Measurements from ENCODE around the gene HCAR1.
"Not testable (repeated sequence)": the region's sequence is repeated elsewhere in the genome, so short reads cannot be mapped to it uniquely, and the experiment has no call there.

The HCAR1 gene

GRCh38 chr12:122721057-122721545, 9.5 kb downstream of the HCAR1 start:
- DNase-seq (ENCODE audit: low read depth in 2 of 2): no peak

DNA sequence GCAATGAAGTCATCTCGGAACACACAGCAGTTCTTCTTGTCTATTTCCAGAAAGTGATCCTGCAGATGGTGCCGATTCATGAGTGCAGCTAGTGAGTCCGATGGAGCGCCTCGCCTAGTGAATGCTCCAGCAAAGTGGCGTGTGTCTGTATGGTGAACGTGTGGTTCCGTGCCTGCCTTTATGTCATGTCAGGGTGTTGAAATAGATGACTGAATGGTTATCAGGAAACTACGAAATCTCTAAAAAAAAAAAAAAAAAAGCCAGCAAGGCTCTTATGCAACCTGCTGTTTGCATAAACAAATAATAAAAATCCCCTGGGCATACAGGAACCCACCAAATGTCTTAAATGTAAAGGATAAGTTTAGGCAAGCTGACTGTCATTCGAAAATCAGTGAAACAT, 14.0 kb downstream of the HCAR1 start, which contains the start of gene HCAR3:
Gene HCAR3 (minus strand): TSS at position 154 of the 400 bp plus-strand sequence. CDS start 74 bp downstream, at position 80.
- not testable (repeated sequence) for DNase-seq (ENCODE audit: low read depth in 2 of 2)

GRCh38 chr12:122715211-122715610, 15.4 kb downstream of the HCAR1 start:
- DNase-seq (ENCODE audit: low read depth in 2 of 2): not testable (repeated sequence)

GRCh38 chr12:122713491-122714188, 17.0 kb downstream of the HCAR1 start:
- not testable (repeated sequence) for DNase-seq (ENCODE audit: low read depth in 2 of 2)

DNA sequence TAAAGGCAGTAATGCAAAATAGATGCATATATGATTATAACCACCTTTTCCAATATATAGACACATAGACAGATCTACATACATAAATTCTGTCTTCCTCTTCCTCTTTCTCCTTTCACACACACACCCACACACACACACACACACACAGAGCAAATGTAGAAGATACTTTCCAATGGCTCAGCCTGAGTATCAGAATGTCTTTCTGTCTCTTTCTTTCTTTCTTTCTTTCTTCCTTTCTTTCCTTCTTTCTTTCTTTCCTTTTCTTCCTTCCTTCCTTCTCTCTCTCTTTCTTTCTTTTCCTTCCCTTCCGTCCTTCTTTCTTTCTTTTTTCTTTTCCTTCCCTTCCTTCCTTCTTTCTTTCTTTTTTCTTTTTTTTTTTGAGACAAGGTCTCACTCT, 19.4 kb downstream of the HCAR1 start:
- not testable (repeated sequence) for DNase-seq (ENCODE audit: low read depth in 2 of 2)

- not testable (repeated sequence) for DNase-seq (ENCODE audit: low read depth in 2 of 2)
Measured at GRCh38 chr12:122710341-122710740, 20.3 kb downstream of the HCAR1 start.

DNA sequence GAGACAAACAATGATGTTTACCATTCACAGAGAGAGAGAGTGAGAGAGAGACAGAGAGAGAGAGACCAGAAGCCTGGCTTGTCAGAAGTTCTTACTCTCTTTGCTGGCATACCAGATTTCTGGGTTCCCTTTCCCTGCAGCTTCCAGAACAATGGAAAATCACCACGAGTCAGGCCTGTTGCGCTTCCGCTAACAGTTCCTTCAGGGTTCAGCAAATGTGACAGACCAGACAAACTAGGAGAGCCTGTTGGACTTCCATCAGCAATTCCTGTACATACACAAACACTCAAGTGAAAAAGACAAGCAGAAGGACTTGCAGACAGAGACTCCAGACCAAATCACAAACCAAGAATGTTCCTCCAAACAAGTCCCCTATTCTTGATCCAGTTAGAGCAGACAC, 21.4 kb downstream of the HCAR1 start:
- not testable (repeated sequence) for DNase-seq (ENCODE audit: low read depth in 2 of 2)

GRCh38 chr12:122703841-122704240, 26.8 kb downstream of the HCAR1 start:
- not testable (repeated sequence) for DNase-seq (ENCODE audit: low read depth in 2 of 2)

- not testable (repeated sequence) for DNase-seq (ENCODE audit: low read depth in 2 of 2)
Measured at GRCh38 chr12:122702890-122703611, 27.6 kb downstream of the HCAR1 start, which contains the start of gene HCAR2. Gene HCAR2, minus strand, starts transcription at chr12:122703357. Its CDS starts 74 bp downstream, at chr12:122703283.

- DNase-seq (ENCODE audit: low read depth in 2 of 2): not testable (repeated sequence)
Measured at GRCh38 chr12:122701481-122701880, 29.2 kb downstream of the HCAR1 start.

DNA sequence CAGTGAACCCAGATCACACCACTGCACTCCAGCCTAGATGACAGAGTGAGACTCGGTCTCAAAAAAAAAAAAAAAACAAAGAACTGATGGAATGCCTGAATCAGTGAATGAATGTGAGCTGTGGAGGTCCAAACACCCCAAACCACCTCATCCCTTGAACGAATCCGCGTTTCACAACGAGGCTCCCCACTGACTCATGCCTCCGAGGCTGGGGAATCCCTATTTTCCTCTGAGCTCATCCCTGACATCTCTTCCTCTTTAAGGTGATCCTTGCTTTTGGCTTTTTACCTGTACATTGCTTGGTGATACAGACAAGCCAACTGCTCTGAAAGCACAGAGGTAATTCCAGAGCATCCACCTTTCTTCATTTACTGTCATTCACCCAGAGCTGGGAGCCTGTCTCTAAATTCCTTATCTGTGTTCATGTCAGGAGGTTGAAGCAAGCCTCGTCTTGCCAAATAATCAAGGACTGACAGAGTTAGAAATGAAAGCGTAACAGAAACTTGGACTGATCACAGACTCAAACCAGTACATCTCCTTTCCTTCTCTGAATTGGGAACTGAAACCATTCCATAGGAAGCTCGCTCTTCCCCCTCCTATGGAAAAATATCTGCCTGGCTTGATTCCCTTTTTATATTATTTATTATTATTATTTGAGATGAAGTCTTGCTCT, 30.5 kb downstream of the HCAR1 start:
- not testable (repeated sequence) for DNase-seq (ENCODE audit: low read depth in 2 of 2)

- DNase-seq (ENCODE audit: low read depth in 2 of 2): not testable (repeated sequence)
Measured at GRCh38 chr12:122696922-122697321, 33.7 kb downstream of the HCAR1 start.

DNA sequence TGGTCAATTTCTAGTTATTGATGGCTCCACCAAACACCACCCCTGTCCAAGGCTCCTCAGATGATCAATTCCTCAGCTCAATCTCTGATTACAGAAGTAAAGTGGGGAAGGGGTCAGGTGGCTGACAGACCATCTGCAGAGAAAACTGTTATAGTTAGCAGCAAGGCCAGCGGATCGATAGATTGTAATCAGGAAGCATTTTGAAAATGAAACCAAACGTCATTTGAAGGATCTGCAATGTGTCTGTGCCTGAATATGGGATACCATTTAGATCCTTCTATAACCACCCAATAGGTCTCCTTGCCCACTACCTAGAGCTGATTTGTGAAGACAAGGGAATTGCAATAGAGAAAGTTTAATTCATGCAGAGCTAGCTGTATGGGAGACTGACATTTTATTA, 39.1 kb downstream of the HCAR1 start:
- DNase-seq (ENCODE audit: low read depth in 2 of 2): no peak

DNA sequence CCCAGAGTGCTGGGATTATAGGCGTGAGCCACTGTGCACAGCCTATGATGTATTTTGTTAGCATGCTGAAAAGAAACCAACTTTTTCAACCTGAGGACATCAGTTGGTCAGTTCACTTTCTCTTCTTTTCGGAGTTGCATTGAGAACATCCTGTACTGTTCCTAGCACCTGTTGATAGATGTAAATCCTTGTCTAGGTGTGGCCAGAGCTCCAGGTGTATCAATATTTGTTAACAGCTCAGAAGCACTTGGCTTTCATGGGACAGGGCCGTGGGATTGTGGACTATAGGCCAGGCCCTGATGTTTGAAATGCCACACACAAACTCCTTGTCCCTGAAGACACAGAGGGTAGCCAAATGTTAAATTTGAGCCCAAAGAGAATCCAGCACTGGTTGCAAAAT, 42.4 kb downstream of the HCAR1 start:
- no peak for DNase-seq (ENCODE audit: low read depth in 2 of 2)

- DNase-seq (ENCODE audit: low read depth in 2 of 2): no peak
Measured at GRCh38 chr12:122687086-122687485, 43.6 kb downstream of the HCAR1 start.

GRCh38 chr12:122686538-122686937, 44.1 kb downstream of the HCAR1 start:
- DNase-seq (ENCODE audit: low read depth in 2 of 2): no peak

GRCh38 chr12:122684297-122684813, 46.3 kb downstream of the HCAR1 start:
- no peak for DNase-seq (ENCODE audit: low read depth in 2 of 2)

GRCh38 chr12:122681814-122682213, 48.8 kb downstream of the HCAR1 start:
- DNase-seq (ENCODE audit: low read depth in 2 of 2): no peak

GRCh38 chr12:122680989-122681388, 49.7 kb downstream of the HCAR1 start:
- DNase-seq (ENCODE audit: low read depth in 2 of 2): not testable (repeated sequence)

DNA sequence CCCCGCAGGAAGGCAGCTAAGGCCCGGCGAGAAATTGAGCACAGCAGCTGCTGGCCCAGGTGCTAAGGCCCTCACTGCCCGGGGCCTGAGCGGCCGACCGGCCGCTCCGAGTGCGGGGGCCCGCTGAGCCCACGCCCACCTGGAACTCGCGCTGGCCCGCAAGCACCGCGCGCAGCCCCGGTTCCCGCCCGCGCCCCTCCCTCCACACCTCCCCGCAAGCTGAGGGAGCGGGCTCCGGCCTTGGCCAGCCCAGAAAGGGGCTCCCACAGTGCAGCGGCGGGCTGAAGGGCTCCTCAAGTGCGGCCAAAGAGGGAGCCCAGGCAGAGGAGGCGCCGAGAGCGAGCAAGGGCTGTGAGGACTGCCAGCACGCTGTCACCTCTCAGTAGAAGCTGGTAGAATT, 53.9 kb downstream of the HCAR1 start:
- DNase-seq (ENCODE audit: low read depth in 2 of 2): not testable (repeated sequence)

Measured in stimulated activated CD8-positive, alpha-beta memory T cell treated with anti-CD3 and anti-CD28 coated beads, Interleukin-2, amount 100 ng/mL, for 1 hour (primary cell).